NCI-H1694 (cell line): ENCODE results near the gene FAM3C.
"Not testable (repeated sequence)": the region's sequence is repeated elsewhere in the genome, so short reads cannot be mapped to it uniquely, and the experiment has no call there.

Source experiments
- DNase-seq: peaks from one replicate; lab custom pipeline; 2025; lab: John Stamatoyannopoulos, UW

Gene FAM3C

DNA sequence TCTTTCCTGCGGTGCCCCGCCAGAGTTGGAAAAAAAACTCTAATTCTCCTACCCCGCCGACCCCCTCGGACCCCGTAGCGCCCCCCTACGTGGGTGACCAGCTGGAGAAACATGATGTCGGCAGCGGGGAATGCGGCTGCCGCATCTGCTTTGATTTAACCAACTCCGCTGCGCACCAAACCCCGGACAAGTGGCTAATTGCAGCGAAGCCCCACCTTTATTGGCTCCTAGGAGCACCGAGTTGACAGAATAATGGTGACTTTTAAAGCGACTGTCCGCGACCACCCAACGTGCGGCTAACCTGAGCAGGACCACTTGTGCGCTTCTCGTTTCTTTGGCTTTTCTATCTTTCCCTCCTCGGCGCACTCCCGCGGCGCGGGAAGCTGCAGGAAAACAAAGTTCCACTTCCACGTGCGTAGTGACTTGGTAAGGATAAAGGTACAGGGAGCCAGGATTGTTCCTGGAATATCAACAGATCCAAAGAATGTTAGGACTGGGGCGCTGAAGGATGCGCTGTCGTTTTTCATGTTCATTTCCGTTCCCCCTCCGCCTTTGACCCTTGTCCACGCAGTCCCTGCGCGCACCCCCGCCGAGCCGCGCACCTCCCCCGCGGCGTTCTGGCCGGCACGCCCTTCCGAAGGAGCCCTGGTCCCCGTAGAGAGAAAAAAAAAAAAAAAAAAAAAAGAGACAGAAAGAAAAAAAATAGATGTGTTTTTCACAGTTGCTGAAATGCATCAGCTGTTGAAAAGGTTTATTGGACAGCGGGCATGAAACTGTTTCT lies 65.9 kb downstream of the FAM3C start:
- peak; percentile 34 for DNase-seq

DNA sequence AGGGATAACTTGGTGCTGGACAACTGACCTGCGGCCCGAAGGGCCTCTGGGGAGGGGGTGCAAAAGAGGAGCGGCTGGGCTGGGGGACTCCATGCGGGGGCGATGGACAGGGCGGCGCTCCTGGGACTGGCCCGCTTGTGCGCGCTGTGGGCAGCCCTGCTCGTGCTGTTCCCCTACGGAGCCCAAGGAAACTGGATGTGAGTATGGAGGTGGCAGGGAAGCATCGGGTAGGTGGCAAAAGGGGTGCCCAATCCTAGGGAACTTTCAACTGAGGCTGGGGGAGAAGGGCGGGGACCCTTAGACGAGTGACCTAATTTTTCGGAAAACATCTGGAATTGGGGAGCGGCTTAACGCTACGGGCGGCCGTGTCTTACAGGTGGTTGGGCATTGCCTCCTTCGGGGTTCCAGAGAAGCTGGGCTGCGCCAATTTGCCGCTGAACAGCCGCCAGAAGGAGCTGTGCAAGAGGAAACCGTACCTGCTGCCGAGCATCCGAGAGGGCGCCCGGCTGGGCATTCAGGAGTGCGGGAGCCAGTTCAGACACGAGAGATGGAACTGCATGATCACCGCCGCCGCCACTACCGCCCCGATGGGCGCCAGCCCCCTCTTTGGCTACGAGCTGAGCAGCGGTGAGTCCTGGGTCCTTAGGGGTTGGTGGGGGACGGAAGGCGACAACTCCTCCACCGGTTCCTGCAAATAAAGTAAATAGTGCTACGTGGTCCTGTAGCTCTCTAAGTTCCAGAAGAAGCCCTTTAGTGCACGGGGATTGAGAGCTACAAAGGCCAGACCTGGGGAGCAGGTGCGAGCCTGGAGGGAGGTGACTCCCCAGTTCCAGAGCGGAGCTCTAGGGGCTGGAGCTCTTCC lies 66.7 kb downstream of the FAM3C start:
- DNase-seq = no peak

DNA sequence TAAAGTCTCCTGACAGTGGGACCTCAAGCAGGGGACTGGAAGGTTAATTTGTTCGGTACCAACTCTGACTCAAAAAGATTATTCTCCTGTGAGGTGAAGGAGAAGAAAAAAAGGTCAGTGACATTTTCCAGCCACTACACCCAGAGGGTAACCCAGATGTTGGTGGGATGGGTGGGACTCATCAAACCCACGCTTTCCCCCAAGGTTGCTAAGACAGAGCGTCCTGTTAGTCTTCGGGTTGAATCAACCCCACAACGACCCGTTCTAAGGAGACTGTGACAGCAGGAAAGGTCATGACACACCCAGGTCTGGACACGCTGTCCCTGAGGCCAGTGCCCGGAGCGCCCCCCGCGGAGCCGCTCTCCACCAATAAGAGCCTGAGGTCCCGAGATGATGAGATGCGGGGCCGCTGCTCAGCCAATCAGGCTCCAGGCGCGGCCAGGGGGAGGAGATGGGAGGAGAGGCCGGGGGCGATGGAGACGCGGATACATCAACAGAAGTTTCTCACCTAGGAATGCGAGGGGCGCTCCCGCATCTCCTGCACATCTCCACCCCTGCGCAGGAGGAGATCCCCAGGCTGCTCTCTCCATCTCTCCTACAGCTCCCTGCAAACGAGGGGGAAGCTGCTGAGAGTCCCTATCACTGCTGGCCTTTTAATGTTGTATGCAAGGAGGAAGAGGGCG lies 67.5 kb downstream of the FAM3C start, which contains the start of gene WNT16:
WNT16 (plus strand) TSS at position 493 of the 683 bp plus-strand sequence. CDS start 293 bp downstream, outside the sequence.
- DNase-seq = no peak

DNA sequence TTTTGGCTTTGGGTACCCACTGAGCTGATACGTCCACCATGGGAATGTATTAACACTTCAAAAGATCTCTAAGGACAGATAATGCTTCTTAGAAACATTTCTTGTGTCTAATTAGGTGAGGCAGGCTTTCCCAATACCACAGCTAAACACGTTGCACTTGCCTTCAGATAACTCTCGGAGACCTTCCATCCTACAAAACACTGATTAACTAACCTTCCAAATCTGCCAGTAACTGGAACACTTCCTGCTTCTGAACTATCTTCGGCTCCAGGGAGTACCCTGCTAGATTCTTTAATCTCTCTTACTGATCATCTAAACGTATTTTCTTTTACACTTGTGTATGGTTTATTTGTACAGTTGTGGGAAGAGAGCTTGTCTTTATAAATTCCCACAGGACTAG lies 68.4 kb downstream of the FAM3C start:
- no peak for DNase-seq

DNA sequence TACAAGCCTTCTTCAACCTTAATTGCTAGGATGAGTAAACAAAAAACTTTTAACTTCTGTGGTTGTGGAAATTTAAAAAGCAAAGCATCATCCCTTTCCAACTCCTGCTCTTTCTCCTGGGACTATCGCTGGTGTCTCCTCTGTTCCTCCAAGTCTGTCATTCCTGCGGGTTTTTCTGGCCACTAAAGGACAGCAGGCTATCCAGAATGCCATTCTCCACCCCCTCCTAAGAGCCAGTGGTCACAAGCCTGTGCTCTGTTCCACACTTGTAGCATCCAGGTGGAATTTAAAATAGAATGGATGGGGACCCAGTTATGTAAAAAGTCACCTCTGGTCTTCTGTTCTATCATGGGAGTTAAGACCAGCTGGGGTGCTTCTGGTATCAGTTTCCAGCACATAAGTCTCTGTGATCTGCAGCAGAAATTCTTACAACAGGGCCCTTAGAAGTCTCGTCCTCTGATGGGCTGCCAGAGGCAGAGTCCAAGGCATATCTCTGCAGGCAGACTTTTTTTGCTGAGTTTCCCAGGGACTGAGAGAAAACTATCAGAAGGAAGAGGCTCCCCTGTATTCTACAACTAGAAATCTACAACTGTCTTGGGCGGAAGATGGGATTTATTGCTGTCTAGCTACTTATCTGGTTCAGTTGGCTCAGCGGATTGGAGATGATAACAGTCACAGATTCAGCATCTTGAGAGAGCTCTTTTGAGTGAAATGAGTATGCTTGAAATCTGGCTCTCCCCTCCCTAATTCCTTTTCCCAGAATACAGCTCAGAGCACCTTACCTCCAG lies 72.4 kb downstream of the FAM3C start:
- no peak for DNase-seq

DNA sequence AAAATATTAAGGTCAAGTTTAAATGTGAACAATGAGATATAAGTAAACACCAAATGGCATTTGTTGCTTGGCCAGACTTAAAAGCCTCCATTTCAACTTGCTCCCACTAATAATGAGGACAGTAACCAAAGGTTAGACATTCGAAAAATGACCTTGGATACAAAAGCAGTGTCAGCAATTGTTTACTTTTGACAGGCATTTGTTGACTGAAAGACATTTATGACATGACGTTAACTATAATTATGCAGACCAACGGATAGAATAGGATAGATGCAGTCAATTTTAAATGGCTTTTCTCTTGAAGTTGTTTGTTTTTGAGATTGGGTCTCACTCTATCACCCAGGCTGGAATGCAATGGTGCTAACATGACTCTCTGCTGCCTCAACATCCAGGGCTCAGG lies 73.6 kb downstream of the FAM3C start:
- no peak for DNase-seq

DNA sequence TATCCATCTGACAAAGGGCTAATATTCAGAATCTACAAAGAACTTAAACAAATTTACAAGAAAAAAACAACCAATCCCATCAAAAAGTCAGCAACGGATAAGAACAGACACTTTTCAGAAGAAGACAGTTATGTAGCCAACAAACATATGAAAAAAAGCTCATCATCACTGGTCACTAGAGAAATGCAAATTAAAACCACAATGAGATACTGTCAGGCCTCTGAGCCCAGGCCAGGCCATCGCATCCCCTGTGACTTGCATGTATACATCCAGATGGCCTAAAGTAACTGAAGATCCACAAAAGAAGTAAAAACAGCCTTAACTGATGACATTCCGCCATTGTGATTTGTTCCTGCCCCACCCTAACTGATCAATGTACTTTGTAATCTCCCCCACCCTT lies 80.9 kb downstream of the FAM3C start:
- not testable (repeated sequence) for DNase-seq

DNA sequence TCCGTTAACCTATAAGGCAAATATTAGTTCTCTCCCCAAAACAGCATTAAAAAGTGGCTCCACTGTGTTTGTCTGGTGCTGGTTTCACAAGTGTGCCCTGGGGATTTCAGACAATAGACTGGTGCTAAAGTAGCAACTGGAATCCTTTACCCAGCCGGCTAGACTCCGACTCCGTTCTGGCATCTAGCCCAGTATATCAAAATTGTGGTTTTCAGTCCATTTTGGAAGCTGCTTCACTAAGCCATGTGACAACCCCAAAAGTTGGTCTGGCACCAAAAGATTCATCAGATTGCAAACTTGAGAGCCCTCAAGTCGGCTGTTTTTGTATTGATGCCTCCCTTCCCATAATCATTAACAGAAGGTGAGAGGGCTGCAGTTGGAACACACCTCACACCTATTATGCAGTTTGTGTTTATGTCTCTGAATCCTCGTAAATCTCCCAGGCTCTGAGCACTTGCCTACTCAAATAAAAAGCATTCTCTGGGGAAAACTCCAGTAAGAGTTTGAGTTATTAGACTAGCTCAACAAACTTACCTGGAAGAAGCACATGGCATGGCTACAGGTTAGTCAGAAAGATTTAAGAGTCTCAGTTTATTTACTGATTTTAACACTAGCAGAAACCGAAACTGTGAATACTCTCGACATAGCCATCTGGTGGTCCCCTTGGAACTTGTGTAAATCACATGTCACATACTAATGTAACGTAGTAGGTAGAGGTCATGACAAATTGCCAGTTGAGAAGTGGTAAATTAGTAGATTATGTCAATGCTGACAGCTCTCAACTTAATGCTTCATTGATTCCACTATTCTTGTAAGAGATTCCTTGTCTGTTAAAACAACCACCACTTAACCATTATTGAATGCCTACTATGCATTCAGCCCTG lies 82.1 kb downstream of the FAM3C start:
- DNase-seq = peak; percentile 82

DNA sequence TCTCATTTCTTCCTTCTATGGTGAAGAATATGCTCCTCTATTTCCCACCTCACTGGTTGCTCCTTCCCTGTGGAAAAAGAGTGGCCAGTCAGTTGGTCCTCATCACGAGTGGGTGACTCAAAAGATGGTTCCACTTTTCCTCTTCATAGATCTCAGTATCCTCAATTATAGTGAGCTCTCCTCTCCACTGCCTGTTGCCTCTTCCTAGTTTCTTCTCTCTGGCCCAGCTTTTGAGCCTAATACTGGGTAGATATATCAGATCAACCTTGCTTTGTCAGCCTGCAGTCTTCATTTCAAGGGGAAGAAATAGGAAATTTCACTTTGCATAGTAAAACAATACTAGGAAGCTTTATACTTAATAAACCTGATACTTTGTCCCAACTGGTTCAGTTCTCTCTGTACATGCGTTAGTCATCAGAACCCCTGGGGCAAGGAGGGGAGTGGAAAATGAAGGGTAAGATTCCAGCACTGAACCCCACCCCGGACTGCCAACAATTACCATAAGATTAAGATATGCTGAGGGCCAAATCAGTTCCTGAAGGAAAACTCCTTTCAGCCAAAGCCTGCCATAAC lies 82.8 kb downstream of the FAM3C start:
- DNase-seq = no peak

DNA sequence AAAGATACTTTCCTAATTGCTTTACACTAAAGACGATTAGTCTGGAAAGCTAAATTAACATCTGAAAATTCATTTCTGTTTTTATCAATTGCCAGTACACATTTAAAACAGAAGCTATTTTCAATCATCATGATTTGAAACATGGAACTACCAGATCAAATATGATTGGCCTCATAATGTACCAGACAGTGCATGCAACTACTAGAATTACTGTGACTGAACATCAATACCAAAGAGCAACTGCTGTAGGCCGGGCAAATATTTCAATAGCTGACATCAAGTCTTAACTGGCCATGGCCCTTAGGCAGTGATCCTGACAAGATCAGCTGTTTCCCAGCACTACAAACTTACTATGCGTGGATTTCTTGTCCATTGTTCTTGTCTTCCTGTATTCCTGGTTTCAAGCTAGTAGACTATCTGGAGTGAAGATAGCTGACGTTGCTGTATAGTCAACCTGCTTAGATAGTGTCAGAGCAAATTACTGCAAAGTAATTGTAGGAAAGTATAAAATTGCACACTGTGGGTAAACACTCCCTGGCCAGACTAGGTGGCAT lies 89.0 kb downstream of the FAM3C start:
- no peak for DNase-seq

DNA sequence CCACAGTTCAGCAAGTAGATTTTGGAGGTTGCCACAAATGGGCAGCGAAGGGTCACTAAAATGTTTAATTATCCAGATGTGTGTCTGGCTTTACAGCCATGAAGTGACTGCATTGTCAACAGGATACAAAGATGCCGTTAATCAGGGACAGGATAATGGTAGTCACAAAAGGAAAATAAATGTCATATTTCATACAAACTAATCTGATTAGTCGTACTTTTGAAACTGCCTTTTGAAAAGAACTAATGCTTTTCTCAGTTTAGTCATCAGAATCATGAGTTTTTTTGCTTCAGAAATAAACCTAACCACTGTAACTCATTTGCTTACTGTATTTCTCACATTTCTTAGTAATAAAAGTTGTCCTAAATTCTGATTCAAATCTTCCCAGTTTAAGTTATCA lies 89.5 kb downstream of the FAM3C start:
- no peak for DNase-seq

DNA sequence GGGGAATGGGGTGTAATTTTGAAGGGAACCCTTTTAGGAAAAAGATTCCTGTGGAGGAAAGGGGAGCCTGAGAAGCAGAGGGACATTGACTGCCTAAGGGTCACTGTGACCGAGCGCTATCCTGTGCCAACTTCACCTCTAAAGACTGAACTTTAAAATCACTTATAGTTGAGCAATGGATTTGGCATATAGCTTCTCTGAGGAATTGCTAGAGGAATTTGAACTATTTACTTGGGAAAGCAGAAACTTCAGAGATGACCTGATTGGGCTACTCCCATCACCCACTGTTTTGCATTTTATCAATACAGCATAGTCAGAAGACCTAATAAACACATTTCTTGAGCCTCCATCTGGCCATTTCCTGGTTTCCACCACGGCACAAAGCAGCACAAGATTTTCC lies 91.0 kb downstream of the FAM3C start:
- DNase-seq = no peak

DNA sequence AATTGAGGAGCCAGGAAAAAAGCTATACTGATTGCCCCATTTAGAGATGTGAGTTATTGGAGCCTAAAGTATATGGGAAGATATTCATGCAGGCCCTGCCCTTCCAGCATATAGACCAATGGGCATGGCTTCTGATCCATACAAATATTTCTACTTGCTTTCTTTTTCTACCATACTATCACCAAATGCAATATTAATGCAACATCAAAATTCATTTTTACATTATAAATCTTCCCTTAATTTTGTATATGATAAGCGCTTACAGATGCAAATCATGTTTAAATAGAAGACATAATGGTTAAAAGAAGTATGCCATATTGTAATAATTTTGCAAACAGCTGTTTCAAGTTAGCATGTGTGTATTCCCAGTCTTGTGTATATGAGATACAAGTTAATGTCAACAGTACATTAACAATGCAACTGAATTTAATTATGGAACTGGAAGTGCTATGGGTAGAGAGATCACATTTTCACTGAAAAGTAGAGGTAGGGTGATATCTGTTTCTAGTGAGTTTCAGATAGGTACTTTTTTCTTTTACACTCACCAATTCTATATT lies 91.9 kb downstream of the FAM3C start:
- DNase-seq = no peak

DNA sequence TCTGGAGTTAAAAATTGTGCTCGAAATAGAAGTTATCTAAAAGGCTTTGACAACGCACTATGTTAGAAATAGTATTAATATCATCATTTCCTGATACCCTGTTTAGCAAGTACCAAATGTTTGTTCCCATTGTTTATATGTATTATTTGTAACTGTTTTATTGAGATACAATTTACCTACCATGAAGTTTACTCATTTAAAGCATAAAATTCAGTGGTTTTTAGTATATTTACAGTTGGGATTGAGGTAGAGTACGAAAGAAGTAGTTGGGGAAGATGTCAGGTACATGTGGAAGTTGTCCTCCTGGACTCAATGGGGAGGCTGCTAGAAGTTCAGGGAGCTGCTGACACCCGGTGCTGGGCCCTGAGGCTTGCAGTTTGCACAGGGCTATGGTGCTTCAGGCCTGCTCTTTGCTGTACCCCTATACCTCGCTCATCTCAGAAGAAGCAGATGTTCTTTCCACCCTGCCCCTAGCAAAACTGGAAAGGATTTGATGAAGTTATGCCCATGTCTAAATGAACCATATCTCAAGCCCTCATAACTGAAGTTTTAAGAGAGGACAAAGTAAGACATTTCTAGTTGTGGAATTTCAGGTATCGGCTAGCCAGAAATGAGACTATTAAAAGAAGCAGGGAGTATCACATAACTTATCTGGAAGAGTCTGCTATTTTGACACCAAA lies 92.5 kb downstream of the FAM3C start:
- DNase-seq = no peak

DNA sequence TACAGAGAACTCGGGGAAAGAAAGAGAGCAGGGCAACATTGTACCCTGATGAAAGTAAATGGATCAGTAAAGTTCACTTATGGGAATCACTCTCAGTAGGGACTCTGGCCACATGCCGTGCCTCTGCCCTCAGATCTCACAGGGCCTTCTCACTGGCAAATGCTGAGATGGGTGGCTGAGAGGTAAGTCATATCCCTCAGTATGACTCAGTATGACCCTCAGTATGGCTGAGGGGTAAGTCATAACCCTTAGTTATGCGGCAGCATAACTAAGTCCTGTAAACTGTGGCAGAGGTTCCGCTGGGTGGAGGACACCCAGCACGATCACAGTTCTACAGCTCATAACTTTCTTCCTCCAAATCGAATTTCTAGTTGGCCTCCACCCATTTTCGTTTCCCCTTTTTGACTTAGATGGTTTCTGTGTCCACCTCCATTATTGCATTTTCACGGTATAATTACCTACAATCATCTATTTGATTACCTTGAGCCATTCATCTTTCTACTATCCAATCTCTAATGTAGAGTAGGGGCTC lies 93.8 kb downstream of the FAM3C start:
- DNase-seq = no peak

DNA sequence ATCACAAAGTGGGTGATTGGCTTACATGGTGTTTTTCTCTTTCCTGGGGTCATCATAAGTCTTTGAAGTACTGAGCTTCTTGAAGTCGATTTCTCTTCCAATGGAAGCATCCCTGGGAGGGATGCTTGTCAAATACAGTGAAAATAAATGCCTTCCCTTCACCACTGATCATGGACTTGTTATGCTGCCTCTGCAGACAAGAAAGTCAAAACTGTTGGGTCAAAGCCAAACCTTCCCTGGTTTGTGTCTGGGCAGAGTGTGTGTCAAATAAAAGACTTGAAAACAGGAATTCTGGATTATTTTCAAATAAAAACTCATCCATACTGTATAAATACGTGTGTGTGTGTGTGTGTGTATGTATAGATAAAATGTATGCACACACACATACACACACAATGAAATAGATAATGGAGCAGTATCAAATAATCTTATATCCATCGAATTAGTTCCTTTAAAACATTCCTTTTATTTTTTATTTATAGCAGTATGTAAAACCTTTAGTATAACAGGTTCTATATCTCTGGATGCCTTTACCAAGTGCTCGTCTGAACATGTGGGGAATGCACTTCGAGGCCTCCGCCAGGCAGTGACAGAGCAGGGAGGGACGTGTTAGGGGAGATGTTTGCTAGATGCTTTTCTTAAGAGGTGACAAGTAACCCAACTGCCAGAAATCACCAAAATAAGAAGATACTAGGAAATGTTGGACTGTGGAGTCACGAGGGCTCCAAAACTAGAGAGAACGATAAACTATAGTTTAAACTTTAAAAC lies 94.5 kb downstream of the FAM3C start:
- no peak for DNase-seq

DNA sequence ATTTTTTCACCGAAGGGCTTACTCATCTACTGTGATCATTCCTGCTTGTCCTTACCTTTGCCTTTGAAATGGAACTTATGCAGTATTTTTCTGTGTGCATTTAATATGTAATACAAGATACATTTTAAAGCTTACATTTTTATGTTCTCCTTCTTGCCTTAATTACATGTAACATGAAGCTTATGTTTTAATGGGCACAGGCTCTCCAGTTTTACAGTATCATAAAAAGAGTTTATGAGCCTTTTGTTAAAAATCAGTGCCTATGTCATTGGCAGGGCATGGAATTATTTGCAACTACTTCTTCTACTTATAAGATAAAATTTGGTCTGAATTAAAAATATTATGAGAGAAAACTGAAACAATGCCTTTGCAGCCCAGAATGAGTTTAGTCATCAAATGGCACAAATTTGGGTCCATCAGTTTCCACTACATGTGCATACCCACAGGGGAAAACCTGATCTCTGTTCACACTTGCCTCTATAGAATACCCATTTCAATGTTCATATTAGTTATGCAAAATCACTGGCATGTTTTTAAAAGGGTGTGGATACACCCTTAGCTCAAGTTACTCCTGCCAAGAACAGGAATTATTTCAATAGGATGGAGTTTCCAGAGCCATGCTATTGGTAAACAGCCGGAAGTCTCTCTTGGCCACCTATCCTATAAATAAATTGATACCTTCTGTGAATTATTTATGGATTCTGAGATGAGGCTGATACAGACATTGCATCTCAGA lies 95.3 kb downstream of the FAM3C start:
- DNase-seq = no peak
